Measurements from ENCODE around the gene RPLP2.

RPLP2 gene

DNA sequence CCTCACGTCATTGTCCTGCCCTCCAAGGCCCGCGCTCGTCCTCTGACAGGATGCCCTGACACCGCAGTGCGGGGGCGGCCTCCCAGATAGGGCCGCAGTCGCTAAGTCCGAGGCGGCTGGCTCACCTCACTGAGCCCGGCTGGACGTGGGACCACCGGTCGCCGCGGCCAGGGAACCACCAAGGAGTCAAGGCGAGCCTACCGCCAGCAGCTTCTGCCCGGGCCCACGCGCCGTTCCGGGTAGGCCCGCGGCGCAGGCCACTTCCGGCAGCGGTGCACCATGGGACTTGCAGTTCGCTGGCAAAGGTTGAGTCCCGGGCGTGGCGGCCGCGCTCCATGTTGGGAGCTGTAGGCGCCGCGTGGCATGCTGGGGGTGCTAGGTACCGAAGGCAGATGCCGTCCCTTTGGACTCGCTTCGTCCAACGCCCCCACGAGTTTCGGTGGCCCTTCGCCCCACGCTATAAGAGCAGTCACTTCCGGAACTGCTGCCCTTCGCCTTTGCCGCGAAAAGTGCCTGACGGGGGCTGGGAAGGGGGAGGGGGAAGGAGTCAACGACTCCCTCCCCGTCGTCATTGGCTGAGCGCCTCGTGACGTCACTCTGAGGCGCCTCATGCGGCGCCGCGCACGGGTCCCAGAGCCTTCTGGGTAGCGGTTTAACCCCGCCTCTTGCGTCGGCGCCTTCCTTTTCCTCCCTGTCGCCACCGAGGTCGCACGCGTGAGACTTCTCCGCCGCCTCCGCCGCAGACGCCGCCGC, at the start of gene RPLP2:
Gene RPLP2 (plus strand): TSS at position 681 of the 753 bp plus-strand sequence. CDS start 268 bp downstream, outside the sequence.
- Histone ChIP-seq H3K4me3 (ENCODE audit: low read length) (peak within 1 kb of the TSS; percentile 91), H3K79me2 (ENCODE audit: control insufficient read depth, low read length) (peaks cover 58% of the 10 kb centered on the region), H3K36me3 (ENCODE audit: control insufficient read depth, low read length) (peaks cover 59% of the 10 kb centered on the region), H4K20me1 (ENCODE audit: control insufficient read depth, insufficient read depth, low read depth, low read length) (peaks cover 20% of the 10 kb centered on the region; the same call in 1 of the 2 replicates), H3K4me2 (ENCODE audit: low read length) (peak within 1 kb of the TSS; percentile 73), H3K4me1 (ENCODE audit: control insufficient read depth, low read length) (peaks cover 55% of the 10 kb centered on the region), H3K9me2 (replicated peaks; ENCODE audit: control insufficient read depth, low read length) (no peaks in the 10 kb centered on the region), H3F3A (ENCODE audit: control insufficient read depth, insufficient read depth) (peaks cover 42% of the 10 kb centered on the region), H3K9me3 (ENCODE audit: control insufficient read depth, insufficient read depth, low read length) (no peaks in the 10 kb centered on the region), H3K27me3 (ENCODE audit: control insufficient read depth, low read length) (no peaks in the 10 kb centered on the region), H3K27ac (ENCODE audit: low read depth, low read length) (peak within 1 kb of the TSS; percentile 75)
- TF ChIP-seq, protein P1, sequence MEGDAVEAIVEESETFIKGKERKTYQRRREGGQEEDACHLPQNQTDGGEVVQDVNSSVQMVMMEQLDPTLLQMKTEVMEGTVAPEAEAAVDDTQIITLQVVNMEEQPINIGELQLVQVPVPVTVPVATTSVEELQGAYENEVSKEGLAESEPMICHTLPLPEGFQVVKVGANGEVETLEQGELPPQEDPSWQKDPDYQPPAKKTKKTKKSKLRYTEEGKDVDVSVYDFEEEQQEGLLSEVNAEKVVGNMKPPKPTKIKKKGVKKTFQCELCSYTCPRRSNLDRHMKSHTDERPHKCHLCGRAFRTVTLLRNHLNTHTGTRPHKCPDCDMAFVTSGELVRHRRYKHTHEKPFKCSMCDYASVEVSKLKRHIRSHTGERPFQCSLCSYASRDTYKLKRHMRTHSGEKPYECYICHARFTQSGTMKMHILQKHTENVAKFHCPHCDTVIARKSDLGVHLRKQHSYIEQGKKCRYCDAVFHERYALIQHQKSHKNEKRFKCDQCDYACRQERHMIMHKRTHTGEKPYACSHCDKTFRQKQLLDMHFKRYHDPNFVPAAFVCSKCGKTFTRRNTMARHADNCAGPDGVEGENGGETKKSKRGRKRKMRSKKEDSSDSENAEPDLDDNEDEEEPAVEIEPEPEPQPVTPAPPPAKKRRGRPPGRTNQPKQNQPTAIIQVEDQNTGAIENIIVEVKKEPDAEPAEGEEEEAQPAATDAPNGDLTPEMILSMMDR (IDR thresholded peaks at IDR 0.05; ENCODE audit: low read depth, low read length, poor library complexity, severe bottlenecking), result no peak
- no peak for TF ChIP-seq EZH2phosphoT487 (IDR thresholded peaks at IDR 0.05; ENCODE audit: borderline replicate concordance, low read length)

DNA sequence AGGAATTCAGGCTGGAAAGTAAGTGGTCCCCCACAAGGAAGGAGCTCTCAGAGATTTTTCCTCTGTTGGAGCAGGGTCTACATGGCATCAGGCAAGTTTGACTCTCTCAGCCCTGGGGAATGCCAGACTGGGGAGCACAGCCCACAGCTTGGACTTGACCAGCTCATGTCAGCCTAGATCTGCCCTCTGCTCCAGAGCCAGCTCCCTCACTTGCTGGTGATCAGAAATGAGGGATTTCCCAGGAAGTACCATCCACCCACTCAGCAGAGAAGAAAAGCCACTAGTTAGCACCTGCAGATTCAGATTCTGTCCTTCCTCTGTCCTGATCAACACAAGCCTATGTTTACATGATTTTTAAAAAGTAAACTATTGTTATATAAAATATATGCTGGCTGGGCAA, 49.5 kb upstream of the RPLP2 start:
- Histone ChIP-seq H3K4me1 (ENCODE audit: control insufficient read depth, low read length) (no peaks in the 10 kb centered on the region), H3K36me3 (ENCODE audit: control insufficient read depth, low read length) (peaks cover 62% of the 10 kb centered on the region), H3K9me3 (ENCODE audit: control insufficient read depth, insufficient read depth, low read length) (no peaks in the 10 kb centered on the region), H3K9me2 (replicated peaks; ENCODE audit: control insufficient read depth, low read length) (no peaks in the 10 kb centered on the region), H3K4me3 (ENCODE audit: low read length) (no peak overlapping the region), H3K27me3 (ENCODE audit: control insufficient read depth, low read length) (no peaks in the 10 kb centered on the region), H3K79me2 (ENCODE audit: control insufficient read depth, low read length) (peaks cover 14% of the 10 kb centered on the region), H3K27ac (ENCODE audit: low read depth, low read length) (no peak overlapping the region), H3F3A (ENCODE audit: control insufficient read depth, insufficient read depth) (peaks cover 4% of the 10 kb centered on the region), H3K4me2 (ENCODE audit: low read length) (no peak overlapping the region), H4K20me1 (ENCODE audit: control insufficient read depth, insufficient read depth, low read depth, low read length) (0 out of 2 replicates have a peak, but pooled peaks cover 4% of the 10 kb centered on the region)
- TF ChIP-seq, protein P1 (IDR thresholded peaks at IDR 0.05; ENCODE audit: low read depth, low read length, poor library complexity, severe bottlenecking), result no peak
- no peak for TF ChIP-seq EZH2phosphoT487 (IDR thresholded peaks at IDR 0.05; ENCODE audit: borderline replicate concordance, low read length)

GRCh38 chr11:761526-762108, 48.1 kb upstream of the RPLP2 start:
- no peak overlapping the region for H3K27ac ChIP-seq (ENCODE audit: low read depth, low read length)
- no peaks in the 10 kb centered on the region for H3K27me3 ChIP-seq (ENCODE audit: control insufficient read depth, low read length)
- 0 out of 2 replicates have a peak, but pooled peaks cover 3% of the 10 kb centered on the region for H3K79me2 ChIP-seq (ENCODE audit: control insufficient read depth, low read length)
- H3K4me3 ChIP-seq (ENCODE audit: low read length), result no peak overlapping the region
- peaks cover 7% of the 10 kb centered on the region for H3F3A ChIP-seq (ENCODE audit: control insufficient read depth, insufficient read depth)
- no peaks in the 10 kb centered on the region for H3K9me3 ChIP-seq (ENCODE audit: control insufficient read depth, insufficient read depth, low read length)
- H3K4me2 ChIP-seq (ENCODE audit: low read length), result no peak overlapping the region
- H4K20me1 ChIP-seq (ENCODE audit: control insufficient read depth, insufficient read depth, low read depth, low read length), result 0 out of 2 replicates have a peak, but pooled peaks cover 5% of the 10 kb centered on the region
- H3K4me1 ChIP-seq (ENCODE audit: control insufficient read depth, low read length), result no peaks in the 10 kb centered on the region
- TF ChIP-seq, protein P1 (IDR thresholded peaks at IDR 0.05; ENCODE audit: low read depth, low read length, poor library complexity, severe bottlenecking), result no peak
- no peak for TF ChIP-seq EZH2phosphoT487 (IDR thresholded peaks at IDR 0.05; ENCODE audit: borderline replicate concordance, low read length)
- peaks cover 70% of the 10 kb centered on the region for H3K36me3 ChIP-seq (ENCODE audit: control insufficient read depth, low read length)
- H3K9me2 ChIP-seq (replicated peaks; ENCODE audit: control insufficient read depth, low read length), result no peaks in the 10 kb centered on the region

All from DOHH2 (cell line).